ENCODE measurements around the gene PPID. TPM values are rescaled to one million over a fixed set of nuclear protein-coding genes. Genes with fewer than 3 reads are reported as not detected.

The PPID gene
- total and polyA plus RNA-seq, 2 of the 13 experiments (the other 11 are each of a cell fraction or from before 2014, with no cell fraction given), result 15.4 to 63.4 TPM

- TF ChIP-seq, protein P1, sequence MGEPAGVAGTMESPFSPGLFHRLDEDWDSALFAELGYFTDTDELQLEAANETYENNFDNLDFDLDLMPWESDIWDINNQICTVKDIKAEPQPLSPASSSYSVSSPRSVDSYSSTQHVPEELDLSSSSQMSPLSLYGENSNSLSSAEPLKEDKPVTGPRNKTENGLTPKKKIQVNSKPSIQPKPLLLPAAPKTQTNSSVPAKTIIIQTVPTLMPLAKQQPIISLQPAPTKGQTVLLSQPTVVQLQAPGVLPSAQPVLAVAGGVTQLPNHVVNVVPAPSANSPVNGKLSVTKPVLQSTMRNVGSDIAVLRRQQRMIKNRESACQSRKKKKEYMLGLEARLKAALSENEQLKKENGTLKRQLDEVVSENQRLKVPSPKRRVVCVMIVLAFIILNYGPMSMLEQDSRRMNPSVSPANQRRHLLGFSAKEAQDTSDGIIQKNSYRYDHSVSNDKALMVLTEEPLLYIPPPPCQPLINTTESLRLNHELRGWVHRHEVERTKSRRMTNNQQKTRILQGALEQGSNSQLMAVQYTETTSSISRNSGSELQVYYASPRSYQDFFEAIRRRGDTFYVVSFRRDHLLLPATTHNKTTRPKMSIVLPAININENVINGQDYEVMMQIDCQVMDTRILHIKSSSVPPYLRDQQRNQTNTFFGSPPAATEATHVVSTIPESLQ (CRISPR knock-in tag; conservative IDR thresholded peaks at IDR 0.05), result no peak
- TF ChIP-seq FOSL1 (CRISPR knock-in tag; IDR thresholded peaks at IDR 0.05; ENCODE audit: borderline replicate concordance) (no peak), REL (CRISPR knock-in tag; conservative IDR thresholded peaks at IDR 0.05) (peak; percentile 29; the same call in 1 of the 2 replicates), EEA1 (CRISPR knock-in tag; IDR thresholded peaks at IDR 0.05; ENCODE audit: borderline replicate concordance) (peak; percentile 58; the same call in 1 of the 2 replicates), RAD51 (IDR thresholded peaks at IDR 0.05; ENCODE audit: borderline replicate concordance) (no peak), ZNF546 (CRISPR knock-in tag; conservative IDR thresholded peaks at IDR 0.05) (no peak; the same call in 1 of the 2 replicates), SKIL (CRISPR knock-in tag; IDR thresholded peaks at IDR 0.05; ENCODE audit: borderline replicate concordance) (no peak), ZFX (CRISPR knock-in tag; IDR thresholded peaks at IDR 0.05; ENCODE audit: low read depth) (peak; percentile 62), NBN (conservative IDR thresholded peaks at IDR 0.05) (no peak), POLR2G (IDR thresholded peaks at IDR 0.05; ENCODE audit: low read depth, low read length) (peak; percentile 93), TRIM24 (CRISPR knock-in tag; IDR thresholded peaks at IDR 0.05) (no peak), ZNF230 (CRISPR knock-in tag; IDR thresholded peaks at IDR 0.05) (peak; percentile 29; the same call in 1 of the 2 replicates), SMAD9 (CRISPR knock-in tag; IDR thresholded peaks at IDR 0.05) (peak; percentile 81; the same call in 1 of the 2 replicates), RBM39 (IDR thresholded peaks at IDR 0.05; ENCODE audit: low read depth, low read length, poor library complexity, severe bottlenecking) (no peak)
- TF ChIP-seq, protein P2, sequence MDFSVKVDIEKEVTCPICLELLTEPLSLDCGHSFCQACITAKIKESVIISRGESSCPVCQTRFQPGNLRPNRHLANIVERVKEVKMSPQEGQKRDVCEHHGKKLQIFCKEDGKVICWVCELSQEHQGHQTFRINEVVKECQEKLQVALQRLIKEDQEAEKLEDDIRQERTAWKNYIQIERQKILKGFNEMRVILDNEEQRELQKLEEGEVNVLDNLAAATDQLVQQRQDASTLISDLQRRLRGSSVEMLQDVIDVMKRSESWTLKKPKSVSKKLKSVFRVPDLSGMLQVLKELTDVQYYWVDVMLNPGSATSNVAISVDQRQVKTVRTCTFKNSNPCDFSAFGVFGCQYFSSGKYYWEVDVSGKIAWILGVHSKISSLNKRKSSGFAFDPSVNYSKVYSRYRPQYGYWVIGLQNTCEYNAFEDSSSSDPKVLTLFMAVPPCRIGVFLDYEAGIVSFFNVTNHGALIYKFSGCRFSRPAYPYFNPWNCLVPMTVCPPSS (IDR thresholded peaks at IDR 0.05), result no peak
- TF ChIP-seq, protein P3, sequence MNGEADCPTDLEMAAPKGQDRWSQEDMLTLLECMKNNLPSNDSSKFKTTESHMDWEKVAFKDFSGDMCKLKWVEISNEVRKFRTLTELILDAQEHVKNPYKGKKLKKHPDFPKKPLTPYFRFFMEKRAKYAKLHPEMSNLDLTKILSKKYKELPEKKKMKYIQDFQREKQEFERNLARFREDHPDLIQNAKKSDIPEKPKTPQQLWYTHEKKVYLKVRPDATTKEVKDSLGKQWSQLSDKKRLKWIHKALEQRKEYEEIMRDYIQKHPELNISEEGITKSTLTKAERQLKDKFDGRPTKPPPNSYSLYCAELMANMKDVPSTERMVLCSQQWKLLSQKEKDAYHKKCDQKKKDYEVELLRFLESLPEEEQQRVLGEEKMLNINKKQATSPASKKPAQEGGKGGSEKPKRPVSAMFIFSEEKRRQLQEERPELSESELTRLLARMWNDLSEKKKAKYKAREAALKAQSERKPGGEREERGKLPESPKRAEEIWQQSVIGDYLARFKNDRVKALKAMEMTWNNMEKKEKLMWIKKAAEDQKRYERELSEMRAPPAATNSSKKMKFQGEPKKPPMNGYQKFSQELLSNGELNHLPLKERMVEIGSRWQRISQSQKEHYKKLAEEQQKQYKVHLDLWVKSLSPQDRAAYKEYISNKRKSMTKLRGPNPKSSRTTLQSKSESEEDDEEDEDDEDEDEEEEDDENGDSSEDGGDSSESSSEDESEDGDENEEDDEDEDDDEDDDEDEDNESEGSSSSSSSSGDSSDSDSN (CRISPR knock-in tag; IDR thresholded peaks at IDR 0.05), result peak; percentile 77
Measured at GRCh38 chr4:158722917-158723793, at the start of gene PPID (continued).

All from HepG2 (cell line).